Measurements from ENCODE around the gene ARL8B.

- TF ChIP-seq CTCF (conservative IDR thresholded peaks at IDR 0.05 in 1 of 2, IDR thresholded peaks at IDR 0.05 in 1 of 2; ENCODE audit: extremely low read depth in 1 of 2, insufficient read depth in 1 of 2, low read depth in 1 of 2, low read length in 2 of 2) (no peak), EZH2 (IDR thresholded peaks at IDR 0.05; ENCODE audit: borderline replicate concordance, low read length) (no peak)
Observed at GRCh38 chr3:5134499-5134898, 12.4 kb downstream of the ARL8B start.
